MM.1S (cell line): ENCODE data around the gene TGFBI.

Experiments used
- DNase-seq: peaks from one replicate; pipeline ENCODE4 v3.0.0-alpha.2; 2015
- H2AFZ ChIP-seq: fragments of 300-600 bp; sonication (generic); 2 replicates; pipeline ENCODE4 v1.6.0; 2016; ENCODE audit warnings: antibody characterized with exemption, low read length
- H3F3A ChIP-seq: fragments of 300-600 bp; sonication (generic); 2 replicates; pipeline ENCODE4 v1.6.1; 2016; ENCODE audit warnings: mild to moderate bottlenecking, antibody characterized with exemption, low read length, moderate library complexity, mixed read lengths; ENCODE audit not compliant: insufficient read depth
- H3K27ac ChIP-seq: fragments of 300-600 bp; sonication (generic); 2 replicates; pipeline ENCODE4 v1.5.1; 2016; ENCODE audit warnings: mild to moderate bottlenecking, low read length
- H3K27me3 ChIP-seq: fragments of 300-600 bp; sonication (generic); replicated peaks from 2 replicates; pipeline ENCODE4 v1.6.0; 2016; ENCODE audit warnings: low read length; ENCODE audit not compliant: insufficient read depth
- H3K36me3 ChIP-seq: fragments of 300-600 bp; sonication (generic); replicated peaks from 2 replicates; pipeline ENCODE4 v1.6.1; 2016; ENCODE audit warnings: mild to moderate bottlenecking, low read length, mixed read lengths; ENCODE audit not compliant: insufficient read depth
- H3K4me1 ChIP-seq: fragments of 300-600 bp; sonication (generic); 2 replicates; pipeline ENCODE4 v1.6.1; 2016; ENCODE audit warnings: low read length, mixed read lengths
- H3K4me2 ChIP-seq: fragments of 300-600 bp; sonication (generic); 2 replicates; pipeline ENCODE4 v1.6.0; 2016; ENCODE audit warnings: low read depth, low read length
- H3K4me3 ChIP-seq: fragments of 300-600 bp; sonication (generic); 2 replicates; pipeline ENCODE4 v1.5.1; 2016; ENCODE audit warnings: low read length, mixed read lengths
- H3K79me2 ChIP-seq: fragments of 300-600 bp; sonication (generic); 2 replicates; pipeline ENCODE4 v1.6.1; 2016; ENCODE audit warnings: mixed run types, low read length, mixed read lengths
- H3K9ac ChIP-seq: fragments of 300-600 bp; sonication (generic); 2 replicates; pipeline ENCODE4 v1.6.1; 2016; ENCODE audit warnings: low read length, mixed read lengths
- H3K9me2 ChIP-seq: fragments of 300-600 bp; sonication (generic); replicated peaks from 2 replicates; pipeline ENCODE4 v1.6.1; 2016; ENCODE audit warnings: mild to moderate bottlenecking, low read length, mixed read lengths; ENCODE audit not compliant: insufficient read depth
- H3K9me3 ChIP-seq: fragments of 300-600 bp; sonication (generic); replicated peaks from 2 replicates; pipeline ENCODE4 v1.6.1; 2016; ENCODE audit warnings: mild to moderate bottlenecking, low read length, mixed read lengths; ENCODE audit not compliant: insufficient read depth
- H4K20me1 ChIP-seq: fragments of 300-600 bp; sonication (generic); 2 replicates; pipeline ENCODE4 v1.6.1; 2016; ENCODE audit warnings: mild to moderate bottlenecking, low read length, moderate library complexity, mixed read lengths; ENCODE audit not compliant: insufficient read depth
- EZH2 ChIP-seq: fragments of 300-600 bp; sonication (generic); optimal IDR thresholded peaks from 2 replicates; pipeline ENCODE3; 2017; ENCODE audit warnings: low read depth, mild to moderate bottlenecking, antibody characterized with exemption, low read length, mixed read lengths
- EZH2phosphoT487 ChIP-seq: fragments of 300-600 bp; sonication (generic); IDR thresholded peaks from 2 replicates; pipeline ENCODE4 v1.6.1; 2018; ENCODE audit warnings: antibody characterized with exemption, low read length
- TF ChIP-seq, protein P1 (sequence below): fragments of 300-600 bp; sonication (generic); IDR thresholded peaks from 2 replicates; pipeline ENCODE4 v1.5.1; 2016; ENCODE audit warnings: antibody characterized with exemption, low read length, mixed read lengths

Gene TGFBI

DNA sequence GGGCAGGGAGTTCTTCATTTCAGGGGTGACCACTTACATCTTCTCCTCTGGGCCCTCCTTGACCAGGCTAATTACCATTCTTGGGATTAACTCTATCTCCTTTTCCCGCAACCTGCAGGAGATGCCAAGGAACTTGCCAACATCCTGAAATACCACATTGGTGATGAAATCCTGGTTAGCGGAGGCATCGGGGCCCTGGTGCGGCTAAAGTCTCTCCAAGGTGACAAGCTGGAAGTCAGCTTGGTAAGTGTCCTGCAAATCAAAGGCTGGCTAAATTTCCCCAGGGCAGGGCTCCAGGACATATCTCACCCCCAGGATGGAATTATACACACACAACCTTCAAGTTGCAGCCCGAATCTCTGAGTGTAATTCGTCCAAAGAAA, 30.2 kb downstream of the TGFBI start:
- DNase-seq: no peak
- no peaks in the 10 kb centered on the region for H3F3A ChIP-seq
- no peaks in the 10 kb centered on the region for H3K9me2 ChIP-seq
- no peak overlapping the region for H3K4me2 ChIP-seq
- H3K4me1 ChIP-seq: peaks cover 4% of the 10 kb centered on the region; the same call in 1 of the 2 replicates
- no peaks in the 10 kb centered on the region for H3K27me3 ChIP-seq
- H3K4me3 ChIP-seq: no peak overlapping the region
- TF ChIP-seq EZH2 (no peak), EZH2phosphoT487 (no peak)
- TF ChIP-seq, protein P1, sequence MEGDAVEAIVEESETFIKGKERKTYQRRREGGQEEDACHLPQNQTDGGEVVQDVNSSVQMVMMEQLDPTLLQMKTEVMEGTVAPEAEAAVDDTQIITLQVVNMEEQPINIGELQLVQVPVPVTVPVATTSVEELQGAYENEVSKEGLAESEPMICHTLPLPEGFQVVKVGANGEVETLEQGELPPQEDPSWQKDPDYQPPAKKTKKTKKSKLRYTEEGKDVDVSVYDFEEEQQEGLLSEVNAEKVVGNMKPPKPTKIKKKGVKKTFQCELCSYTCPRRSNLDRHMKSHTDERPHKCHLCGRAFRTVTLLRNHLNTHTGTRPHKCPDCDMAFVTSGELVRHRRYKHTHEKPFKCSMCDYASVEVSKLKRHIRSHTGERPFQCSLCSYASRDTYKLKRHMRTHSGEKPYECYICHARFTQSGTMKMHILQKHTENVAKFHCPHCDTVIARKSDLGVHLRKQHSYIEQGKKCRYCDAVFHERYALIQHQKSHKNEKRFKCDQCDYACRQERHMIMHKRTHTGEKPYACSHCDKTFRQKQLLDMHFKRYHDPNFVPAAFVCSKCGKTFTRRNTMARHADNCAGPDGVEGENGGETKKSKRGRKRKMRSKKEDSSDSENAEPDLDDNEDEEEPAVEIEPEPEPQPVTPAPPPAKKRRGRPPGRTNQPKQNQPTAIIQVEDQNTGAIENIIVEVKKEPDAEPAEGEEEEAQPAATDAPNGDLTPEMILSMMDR: no peak
- no peaks in the 10 kb centered on the region for H3K79me2 ChIP-seq
- no peaks in the 10 kb centered on the region for H3K9me3 ChIP-seq
- H4K20me1 ChIP-seq: no peaks in the 10 kb centered on the region
- no peak overlapping the region for H2AFZ ChIP-seq
- H3K27ac ChIP-seq: no peak overlapping the region
- H3K9ac ChIP-seq: no peak overlapping the region
- no peaks in the 10 kb centered on the region for H3K36me3 ChIP-seq

DNA sequence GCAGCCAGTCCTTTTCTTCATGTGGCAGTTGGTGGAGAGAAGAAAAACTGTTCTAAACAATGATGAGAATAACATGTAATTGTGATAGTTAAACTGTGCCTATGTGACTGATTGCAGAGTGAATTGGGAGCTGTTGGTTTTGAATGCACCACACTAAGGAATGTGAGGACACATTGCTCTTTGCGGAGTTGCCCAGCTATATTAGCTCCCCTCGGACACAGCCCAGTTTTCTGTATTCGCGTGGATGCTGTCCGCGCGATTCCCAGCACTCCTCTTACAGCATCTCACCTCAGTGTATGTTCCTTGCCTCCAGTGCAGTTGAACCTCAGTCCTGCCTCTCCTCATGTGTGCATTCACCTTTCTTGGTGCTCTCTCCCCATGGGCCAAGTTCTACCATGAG, 32.2 kb downstream of the TGFBI start:
- no peak for DNase-seq
- H3K79me2 ChIP-seq: no peaks in the 10 kb centered on the region
- H3K36me3 ChIP-seq: no peaks in the 10 kb centered on the region
- H3K27me3 ChIP-seq: no peaks in the 10 kb centered on the region
- no peak overlapping the region for H3K4me3 ChIP-seq
- TF ChIP-seq EZH2: no peak
- TF ChIP-seq EZH2phosphoT487: no peak
- TF ChIP-seq, protein P1: no peak
- no peaks in the 10 kb centered on the region for H3K9me3 ChIP-seq
- H3F3A ChIP-seq: no peaks in the 10 kb centered on the region
- peaks cover 4% of the 10 kb centered on the region; the same call in 1 of the 2 replicates for H3K4me1 ChIP-seq
- no peaks in the 10 kb centered on the region for H3K9me2 ChIP-seq
- H3K9ac ChIP-seq: no peak overlapping the region
- no peak overlapping the region for H3K27ac ChIP-seq
- H3K4me2 ChIP-seq: no peak overlapping the region
- no peak overlapping the region for H2AFZ ChIP-seq
- H4K20me1 ChIP-seq: no peaks in the 10 kb centered on the region

DNA sequence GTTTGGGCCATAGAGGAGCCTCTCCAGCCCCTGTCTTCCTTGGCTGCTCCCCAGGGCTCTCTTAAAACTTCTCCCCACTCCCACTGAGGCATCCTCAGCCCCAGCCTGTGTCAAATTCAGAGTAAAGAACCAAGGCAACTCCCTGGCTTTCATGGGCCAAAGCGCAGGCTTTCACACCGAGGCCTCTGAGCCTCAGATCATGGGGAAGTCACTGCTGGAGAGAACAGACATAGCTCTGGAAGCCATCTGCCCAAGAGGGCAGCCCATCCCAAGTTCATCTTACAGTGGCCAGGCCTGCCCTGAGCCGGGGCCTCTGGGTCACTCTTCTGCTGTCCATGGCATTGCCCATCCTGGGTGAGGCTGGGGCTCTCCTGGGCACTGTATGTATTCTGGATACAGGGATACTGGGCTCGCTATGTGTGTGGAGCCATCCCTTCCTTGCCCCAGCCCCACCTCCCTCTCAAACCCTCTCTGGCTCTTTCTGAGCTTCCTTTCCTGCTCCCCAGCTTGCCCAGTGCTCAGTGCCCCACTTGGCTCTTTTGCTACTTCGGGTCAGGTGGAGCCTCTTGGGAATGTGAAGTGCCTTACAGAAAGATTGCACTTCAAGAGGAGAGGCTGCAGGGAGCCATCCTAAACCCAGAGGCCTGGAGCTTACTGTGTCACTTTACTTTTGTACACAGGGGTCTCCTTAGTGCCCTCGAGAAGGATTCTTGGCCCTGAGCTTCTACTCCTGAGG, 33.0 kb downstream of the TGFBI start:
- Histone ChIP-seq H3K27me3 (no peaks in the 10 kb centered on the region), H3K9me2 (no peaks in the 10 kb centered on the region), H2AFZ (no peak overlapping the region), H3K9ac (no peak overlapping the region), H3K4me3 (no peak overlapping the region), H3K79me2 (no peaks in the 10 kb centered on the region), H3K4me2 (no peak overlapping the region), H3K36me3 (no peaks in the 10 kb centered on the region), H3K4me1 (peaks cover 4% of the 10 kb centered on the region; the same call in 1 of the 2 replicates), H3F3A (no peaks in the 10 kb centered on the region), H3K9me3 (no peaks in the 10 kb centered on the region), H3K27ac (no peak overlapping the region), H4K20me1 (no peaks in the 10 kb centered on the region)
- no peak for DNase-seq
- TF ChIP-seq EZH2 (no peak), EZH2phosphoT487 (no peak)
- TF ChIP-seq, protein P1: no peak
